ENCODE data around the gene CA11. TPM values are rescaled to one million over a fixed set of nuclear protein-coding genes. Genes with fewer than 3 reads are reported as not detected.

CA11 gene
- total RNA-seq, 3 donors from 2014 or later, result 1.8 to 19.9 (median 3.7) TPM

DNA sequence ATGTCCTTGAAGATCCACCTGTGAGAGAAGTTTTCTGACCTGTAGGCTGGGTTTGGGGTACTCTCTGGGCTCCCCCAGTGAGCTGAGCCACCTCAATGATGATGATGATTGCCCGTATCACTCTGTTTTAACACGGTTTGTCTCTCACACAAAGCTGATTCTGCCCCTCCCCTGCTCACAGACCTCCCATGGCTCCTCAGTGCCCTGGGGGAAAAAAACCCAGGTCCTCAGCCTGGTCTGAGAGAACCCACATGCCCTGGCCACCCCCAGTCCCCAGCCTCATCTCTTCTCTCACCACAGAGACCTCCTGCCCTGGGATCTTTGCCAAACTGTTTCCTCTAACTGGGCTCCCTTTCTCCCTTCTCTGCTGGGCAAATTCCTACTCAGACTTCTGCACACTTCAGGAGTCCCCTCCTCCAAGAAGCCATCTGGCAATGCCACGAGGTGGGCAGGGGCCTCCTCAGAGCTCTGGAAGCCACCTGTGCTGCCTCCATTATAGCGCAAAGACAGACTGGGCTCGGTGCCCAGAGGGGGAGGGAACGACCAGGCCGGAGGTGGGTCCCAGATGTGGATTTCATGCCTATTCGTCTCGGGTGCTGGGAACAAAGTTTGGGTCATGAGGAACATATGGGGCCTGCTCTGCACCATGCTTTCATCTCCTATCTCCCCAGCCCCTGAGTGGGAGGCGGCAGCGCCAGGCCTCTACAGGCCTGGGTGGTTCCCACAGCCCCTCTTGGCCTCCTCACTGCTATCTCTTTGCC is 8.5 kb upstream of the CA11 start:
- Histone ChIP-seq H3K4me3 (no peak overlapping the region), H3K9me3 (no peaks in the 10 kb centered on the region), H3K36me3 (ENCODE audit: low read depth) (no peaks in the 10 kb centered on the region), H3K4me1 (ENCODE audit: low read depth) (peaks cover under 1% of the 10 kb centered on the region)
- no peak for ATAC-seq
- intact Hi-C loops (cut with DNase I, micrococcal nuclease), result no loop called here
- peak in 1 of 3 donors; percentile 52 for DNase-seq
- TF ChIP-seq, protein P1, sequence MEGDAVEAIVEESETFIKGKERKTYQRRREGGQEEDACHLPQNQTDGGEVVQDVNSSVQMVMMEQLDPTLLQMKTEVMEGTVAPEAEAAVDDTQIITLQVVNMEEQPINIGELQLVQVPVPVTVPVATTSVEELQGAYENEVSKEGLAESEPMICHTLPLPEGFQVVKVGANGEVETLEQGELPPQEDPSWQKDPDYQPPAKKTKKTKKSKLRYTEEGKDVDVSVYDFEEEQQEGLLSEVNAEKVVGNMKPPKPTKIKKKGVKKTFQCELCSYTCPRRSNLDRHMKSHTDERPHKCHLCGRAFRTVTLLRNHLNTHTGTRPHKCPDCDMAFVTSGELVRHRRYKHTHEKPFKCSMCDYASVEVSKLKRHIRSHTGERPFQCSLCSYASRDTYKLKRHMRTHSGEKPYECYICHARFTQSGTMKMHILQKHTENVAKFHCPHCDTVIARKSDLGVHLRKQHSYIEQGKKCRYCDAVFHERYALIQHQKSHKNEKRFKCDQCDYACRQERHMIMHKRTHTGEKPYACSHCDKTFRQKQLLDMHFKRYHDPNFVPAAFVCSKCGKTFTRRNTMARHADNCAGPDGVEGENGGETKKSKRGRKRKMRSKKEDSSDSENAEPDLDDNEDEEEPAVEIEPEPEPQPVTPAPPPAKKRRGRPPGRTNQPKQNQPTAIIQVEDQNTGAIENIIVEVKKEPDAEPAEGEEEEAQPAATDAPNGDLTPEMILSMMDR (IDR thresholded peaks at IDR 0.05), result no peak

DNA sequence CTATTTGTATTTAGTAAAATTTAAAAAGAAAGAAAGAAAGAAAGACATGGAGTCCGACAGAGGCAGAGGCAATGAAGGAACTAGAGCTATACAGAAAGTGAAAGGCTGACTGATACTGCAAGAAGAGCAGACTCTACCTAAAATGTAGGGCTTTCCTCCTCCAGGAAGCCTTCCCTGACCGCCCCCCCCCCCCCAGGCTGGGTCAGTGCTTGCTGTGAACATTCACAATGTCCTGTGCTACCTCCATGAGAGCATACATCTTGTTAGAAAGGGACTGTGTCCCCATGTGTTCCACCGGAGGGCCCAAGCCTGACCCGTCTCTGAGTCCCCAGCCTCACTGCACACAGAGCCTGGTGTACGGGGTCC is 5.7 kb upstream of the CA11 start:
- DNase-seq (no peak), ATAC-seq (no peak)
- TF ChIP-seq, protein P1 (IDR thresholded peaks at IDR 0.05), result no peak
- Histone ChIP-seq H3K4me3 (no peak overlapping the region), H3K36me3 (ENCODE audit: low read depth) (no peaks in the 10 kb centered on the region), H3K9me3 (no peaks in the 10 kb centered on the region), H3K4me1 (ENCODE audit: low read depth) (peaks cover 3% of the 10 kb centered on the region)
- intact Hi-C loops (cut with DNase I, micrococcal nuclease), result no loop called here

DNA sequence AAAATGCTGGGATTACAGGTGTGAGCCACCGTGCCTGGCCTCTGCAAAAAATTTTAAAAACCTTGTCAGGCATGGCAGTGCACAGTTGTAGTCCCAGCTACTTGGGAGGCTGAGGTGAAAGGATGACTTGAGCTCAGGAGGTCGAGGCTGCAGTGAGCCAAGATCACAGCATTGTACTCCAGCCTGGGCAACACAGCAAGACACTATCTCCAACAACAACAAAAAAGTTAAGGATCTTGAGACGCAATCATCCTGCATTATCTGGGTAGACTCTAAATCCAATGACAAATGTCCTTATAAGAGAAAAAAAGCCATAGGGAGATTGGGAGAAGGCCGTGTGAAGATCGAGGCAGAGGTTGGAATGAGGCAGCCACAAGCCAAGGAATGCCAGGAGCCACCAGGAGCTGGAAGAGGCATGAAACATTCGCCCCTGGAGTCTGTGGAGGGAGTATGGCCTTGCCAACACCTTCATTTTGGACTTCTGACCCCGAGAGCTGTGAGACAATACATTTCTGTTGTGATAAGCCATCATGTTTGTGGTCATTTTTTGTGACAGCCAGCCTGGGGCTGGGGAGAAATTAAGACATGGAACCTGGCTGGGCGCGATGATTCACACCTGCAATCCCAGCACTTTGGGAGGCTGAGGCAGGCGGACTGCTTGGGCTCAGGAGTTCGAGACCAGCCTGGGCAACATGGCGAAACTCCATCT is 5.1 kb upstream of the CA11 start:
- ATAC-seq (no peak), DNase-seq (no peak)
- intact Hi-C loops (cut with DNase I, micrococcal nuclease), result no loop called here
- no peaks in the 10 kb centered on the region for H3K36me3 ChIP-seq (ENCODE audit: low read depth)
- no peaks in the 10 kb centered on the region for H3K9me3 ChIP-seq
- TF ChIP-seq, protein P1 (IDR thresholded peaks at IDR 0.05), result no peak
- H3K4me1 ChIP-seq (ENCODE audit: low read depth), result peaks cover 3% of the 10 kb centered on the region
- no peak overlapping the region for H3K4me3 ChIP-seq

DNA sequence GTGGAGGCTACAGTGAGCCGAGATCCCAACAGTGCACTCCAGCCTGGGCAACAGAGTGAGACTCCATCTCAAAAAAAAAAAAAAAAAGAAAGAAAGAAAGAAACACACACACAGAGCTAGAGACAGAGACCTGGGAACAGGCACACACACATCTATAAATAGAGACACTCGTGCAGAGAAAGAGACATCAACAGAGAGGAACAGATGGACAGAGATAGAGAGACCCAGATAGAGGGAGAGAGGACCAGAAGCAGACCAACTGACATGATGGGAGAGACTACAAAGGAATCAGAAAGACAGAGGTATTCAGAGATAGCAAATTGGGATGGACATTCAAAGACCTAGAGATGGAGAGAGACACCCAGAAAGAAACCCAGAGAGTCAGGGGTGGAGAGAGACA is 2.1 kb upstream of the CA11 start:
- DNase-seq (no peak), ATAC-seq (no peak)
- H3K4me1 ChIP-seq (ENCODE audit: low read depth), result peaks cover 10% of the 10 kb centered on the region
- no peaks in the 10 kb centered on the region for H3K9me3 ChIP-seq
- no peaks in the 10 kb centered on the region for H3K36me3 ChIP-seq (ENCODE audit: low read depth)
- TF ChIP-seq, protein P1 (IDR thresholded peaks at IDR 0.05), result no peak
- H3K4me3 ChIP-seq, result no peak overlapping the region
- intact Hi-C loops (cut with DNase I, micrococcal nuclease), result no loop called here

DNA sequence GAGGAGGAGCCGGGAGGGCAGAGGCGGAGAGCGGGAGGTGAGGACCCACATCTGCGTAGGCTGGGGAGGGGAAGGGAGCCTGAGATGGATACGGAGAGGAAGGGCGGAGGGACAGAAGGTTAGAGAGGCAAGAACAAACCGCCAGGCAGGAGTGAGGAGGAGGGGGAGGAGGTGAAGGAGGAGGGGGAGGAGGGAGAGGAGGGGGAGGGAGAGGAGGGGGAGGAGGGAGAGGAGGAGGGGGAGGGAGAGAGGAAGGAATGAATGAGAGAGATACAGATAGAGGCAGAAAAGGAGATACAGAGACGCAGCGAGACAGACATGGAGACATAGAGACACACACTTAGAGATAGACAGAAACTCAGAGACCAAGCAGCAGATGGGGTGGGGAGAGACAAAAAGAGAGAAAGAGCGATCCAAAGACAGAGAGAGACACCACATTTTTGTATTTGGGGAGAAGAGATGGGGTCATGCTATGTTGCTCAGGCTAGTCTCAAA is 782 bp upstream of the CA11 start:
- no peak for DNase-seq
- no peak overlapping the region for H3K4me3 ChIP-seq
- ATAC-seq, result no peak
- H3K4me1 ChIP-seq (ENCODE audit: low read depth), result peaks cover 10% of the 10 kb centered on the region
- no peaks in the 10 kb centered on the region for H3K9me3 ChIP-seq
- TF ChIP-seq, protein P1 (IDR thresholded peaks at IDR 0.05), result no peak
- no peaks in the 10 kb centered on the region for H3K36me3 ChIP-seq (ENCODE audit: low read depth)
- intact Hi-C loops (cut with DNase I, micrococcal nuclease), result no loop called here

Measured in mucosa of descending colon (tissue), 3 donors.